SU-DHL-6 (cell line): ENCODE results near the gene MAP2K7.

Experiments
- H2AFZ ChIP-seq: fragments of 200-600 bp; sonication (generic); 2 replicates; pipeline ENCODE4 v1.6.1; 2014; ENCODE audit warnings: low read depth, mild to moderate bottlenecking, moderate library complexity, mixed read lengths, antibody characterized with exemption, low read length; ENCODE audit not compliant: severe bottlenecking
- H3F3A ChIP-seq: fragments of 200-600 bp; shearing (Covaris generic); 2 replicates; pipeline ENCODE4 v1.6.0; 2016; ENCODE audit warnings: antibody characterized with exemption, mild to moderate bottlenecking; ENCODE audit not compliant: insufficient read depth
- H3K27ac ChIP-seq: fragments of 200-600 bp; sonication (generic); 2 replicates; pipeline ENCODE4 v1.5.1; 2016; ENCODE audit warnings: low read depth, mild to moderate bottlenecking, low read length, moderate library complexity, mixed read lengths
- H3K27me3 ChIP-seq: fragments of 200-600 bp; sonication (generic), shearing (Covaris generic); 2 replicates; pipeline ENCODE4 v1.6.0; 2014; ENCODE audit warnings: mild to moderate bottlenecking, low read length
- H3K36me3 ChIP-seq: fragments of 200-600 bp; sonication (generic); 2 replicates; pipeline ENCODE4 v1.6.1; 2014; ENCODE audit warnings: mild to moderate bottlenecking, low read length, mixed read lengths
- H3K4me2 ChIP-seq: fragments of 300-600, 200-600 bp; shearing (Covaris generic), sonication (generic); 2 replicates; pipeline ENCODE4 v1.6.0; 2014; ENCODE audit warnings: low read length, low read depth, mild to moderate bottlenecking; ENCODE audit not compliant: poor library complexity, severe bottlenecking
- H3K4me3 ChIP-seq: fragments of 200-600 bp; sonication (generic); 2 replicates; pipeline ENCODE4 v1.5.1; 2014; ENCODE audit warnings: antibody characterized with exemption, low read length, mild to moderate bottlenecking, mixed read lengths; ENCODE audit not compliant: insufficient read depth, poor library complexity, severe bottlenecking
- H3K79me2 ChIP-seq: fragments of 200-600 bp; sonication (generic); 2 replicates; pipeline ENCODE4 v1.6.1; 2014; ENCODE audit warnings: mild to moderate bottlenecking, low read length, moderate library complexity; ENCODE audit not compliant: insufficient read depth
- H3K9ac ChIP-seq: fragments of 200-600 bp; sonication (generic); 2 replicates; pipeline ENCODE4 v1.7.0; 2014; ENCODE audit warnings: mild to moderate bottlenecking, low read length
- H3K9me2 ChIP-seq: fragments of 200-600 bp; sonication (generic); replicated peaks from 2 replicates; pipeline ENCODE4 v1.6.1; 2014; ENCODE audit warnings: low read length; ENCODE audit not compliant: insufficient read depth
- H3K9me3 ChIP-seq: fragments of 200-600 bp; sonication (generic); 2 replicates; pipeline ENCODE4 v1.6.1; 2014; ENCODE audit warnings: low read length, mixed read lengths; ENCODE audit not compliant: insufficient read depth
- H4K20me1 ChIP-seq: fragments of 200-600 bp; sonication (generic); 2 replicates; pipeline ENCODE4 v1.6.1; 2014; ENCODE audit warnings: low read depth, mild to moderate bottlenecking, antibody characterized with exemption, low read length, moderate library complexity, mixed read lengths
- EZH2phosphoT487 ChIP-seq: fragments of 200-600 bp; sonication (generic), shearing (Covaris generic); conservative IDR thresholded peaks from 2 replicates; pipeline ENCODE4 v1.6.1; 2018; ENCODE audit warnings: mild to moderate bottlenecking, antibody characterized with exemption, low read length, moderate library complexity, mixed read lengths
- TF ChIP-seq, protein P1 (sequence below): fragments of 200-600 bp; sonication (generic); IDR thresholded peaks from one replicate; pipeline ENCODE4 v1.5.1; 2017; ENCODE audit warnings: antibody characterized with exemption, mild to moderate bottlenecking, low read length, moderate library complexity; ENCODE audit not compliant: insufficient read depth, poor library complexity, severe bottlenecking

Gene MAP2K7

DNA sequence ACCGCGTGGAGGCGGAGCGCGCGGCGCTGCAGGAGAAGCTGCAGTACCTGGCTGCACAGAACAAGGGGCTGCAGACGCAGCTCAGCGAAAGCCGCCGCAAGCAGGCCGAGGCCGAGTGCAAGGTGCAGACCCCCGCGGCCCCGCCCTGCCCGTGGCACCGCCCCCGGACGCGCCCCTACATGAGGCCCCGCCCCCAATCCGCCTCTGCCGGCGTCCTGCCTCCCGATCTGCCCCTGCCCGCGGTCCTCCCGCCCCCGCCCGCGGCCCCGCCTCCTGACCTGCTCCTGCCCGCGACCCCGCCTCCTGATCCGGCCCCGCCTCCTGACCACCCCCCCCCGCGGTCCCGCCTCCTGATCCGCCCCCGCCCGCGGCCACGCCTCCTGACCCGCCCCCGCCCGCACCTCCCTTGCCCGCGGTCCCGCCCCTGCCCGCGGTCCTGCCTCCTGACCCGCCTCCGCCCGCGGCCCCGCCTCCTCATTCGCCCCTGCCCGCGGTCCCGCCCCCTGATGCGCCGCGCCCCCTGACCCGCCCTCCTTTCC lies 41.2 kb upstream of the MAP2K7 start:
- H4K20me1 ChIP-seq = no peaks in the 10 kb centered on the region

DNA sequence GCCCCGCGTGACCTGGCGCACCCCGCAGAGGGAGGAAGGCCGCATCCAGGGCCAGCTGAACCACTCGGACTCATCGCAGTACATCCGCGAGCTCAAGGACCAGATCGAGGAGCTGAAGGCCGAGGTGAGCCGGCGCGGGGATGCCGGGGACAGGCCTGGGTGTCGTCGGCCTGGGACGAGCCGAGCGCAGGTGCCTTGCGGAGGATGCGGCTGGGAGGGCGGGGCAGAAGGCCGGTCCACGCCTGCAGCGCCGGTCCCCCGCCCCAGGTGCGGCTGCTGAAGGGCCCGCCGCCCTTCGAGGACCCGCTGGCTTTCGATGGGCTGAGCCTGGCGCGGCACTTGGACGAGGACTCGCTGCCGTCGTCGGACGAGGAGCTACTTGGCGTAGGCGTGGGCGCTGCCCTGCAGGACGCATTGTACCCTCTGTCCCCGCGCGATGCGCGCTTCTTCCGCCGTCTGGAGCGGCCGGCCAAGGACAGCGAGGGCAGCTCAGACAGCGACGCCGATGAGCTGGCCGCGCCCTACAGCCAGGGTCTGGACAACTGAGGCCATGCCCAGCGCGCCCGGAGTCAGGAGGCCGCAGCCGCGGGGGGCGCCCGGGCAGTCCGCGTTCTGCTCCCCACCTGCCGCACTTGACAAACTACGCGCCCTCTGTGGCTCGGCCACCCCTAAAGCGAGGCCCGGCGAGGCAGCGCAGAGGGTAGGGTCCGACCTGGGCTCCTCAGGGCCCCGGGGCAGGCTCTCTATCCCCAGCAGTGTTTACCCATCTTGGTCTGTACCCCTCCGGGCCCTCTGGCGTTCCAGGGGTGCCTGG lies 40.3 kb upstream of the MAP2K7 start:
- H3F3A ChIP-seq = no peaks in the 10 kb centered on the region
- no peaks in the 10 kb centered on the region for H3K27me3 ChIP-seq
- H3K9ac ChIP-seq = no peak overlapping the region
- H3K27ac ChIP-seq = no peak overlapping the region
- no peak for TF ChIP-seq EZH2phosphoT487
- TF ChIP-seq, protein P1, sequence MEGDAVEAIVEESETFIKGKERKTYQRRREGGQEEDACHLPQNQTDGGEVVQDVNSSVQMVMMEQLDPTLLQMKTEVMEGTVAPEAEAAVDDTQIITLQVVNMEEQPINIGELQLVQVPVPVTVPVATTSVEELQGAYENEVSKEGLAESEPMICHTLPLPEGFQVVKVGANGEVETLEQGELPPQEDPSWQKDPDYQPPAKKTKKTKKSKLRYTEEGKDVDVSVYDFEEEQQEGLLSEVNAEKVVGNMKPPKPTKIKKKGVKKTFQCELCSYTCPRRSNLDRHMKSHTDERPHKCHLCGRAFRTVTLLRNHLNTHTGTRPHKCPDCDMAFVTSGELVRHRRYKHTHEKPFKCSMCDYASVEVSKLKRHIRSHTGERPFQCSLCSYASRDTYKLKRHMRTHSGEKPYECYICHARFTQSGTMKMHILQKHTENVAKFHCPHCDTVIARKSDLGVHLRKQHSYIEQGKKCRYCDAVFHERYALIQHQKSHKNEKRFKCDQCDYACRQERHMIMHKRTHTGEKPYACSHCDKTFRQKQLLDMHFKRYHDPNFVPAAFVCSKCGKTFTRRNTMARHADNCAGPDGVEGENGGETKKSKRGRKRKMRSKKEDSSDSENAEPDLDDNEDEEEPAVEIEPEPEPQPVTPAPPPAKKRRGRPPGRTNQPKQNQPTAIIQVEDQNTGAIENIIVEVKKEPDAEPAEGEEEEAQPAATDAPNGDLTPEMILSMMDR = no peak
- H3K4me2 ChIP-seq = no peak overlapping the region
- H3K9me2 ChIP-seq = no peaks in the 10 kb centered on the region
- H3K9me3 ChIP-seq = no peaks in the 10 kb centered on the region
- no peak overlapping the region for H3K4me3 ChIP-seq
- no peaks in the 10 kb centered on the region for H3K36me3 ChIP-seq
- H2AFZ ChIP-seq = no peak overlapping the region
- no peaks in the 10 kb centered on the region for H3K79me2 ChIP-seq
- H4K20me1 ChIP-seq = no peaks in the 10 kb centered on the region

More for the DNA sequence above, 41.2 kb upstream of the MAP2K7 start:
- Histone ChIP-seq H2AFZ (no peak overlapping the region), H3F3A (no peaks in the 10 kb centered on the region), H3K9ac (no peak overlapping the region), H3K36me3 (no peaks in the 10 kb centered on the region), H3K79me2 (no peaks in the 10 kb centered on the region), H3K4me3 (no peak overlapping the region), H3K9me2 (no peaks in the 10 kb centered on the region), H3K4me2 (no peak overlapping the region), H3K9me3 (no peaks in the 10 kb centered on the region), H3K27ac (no peak overlapping the region), H3K27me3 (no peaks in the 10 kb centered on the region)
- TF ChIP-seq, protein P1 = no peak
- no peak for TF ChIP-seq EZH2phosphoT487

DNA sequence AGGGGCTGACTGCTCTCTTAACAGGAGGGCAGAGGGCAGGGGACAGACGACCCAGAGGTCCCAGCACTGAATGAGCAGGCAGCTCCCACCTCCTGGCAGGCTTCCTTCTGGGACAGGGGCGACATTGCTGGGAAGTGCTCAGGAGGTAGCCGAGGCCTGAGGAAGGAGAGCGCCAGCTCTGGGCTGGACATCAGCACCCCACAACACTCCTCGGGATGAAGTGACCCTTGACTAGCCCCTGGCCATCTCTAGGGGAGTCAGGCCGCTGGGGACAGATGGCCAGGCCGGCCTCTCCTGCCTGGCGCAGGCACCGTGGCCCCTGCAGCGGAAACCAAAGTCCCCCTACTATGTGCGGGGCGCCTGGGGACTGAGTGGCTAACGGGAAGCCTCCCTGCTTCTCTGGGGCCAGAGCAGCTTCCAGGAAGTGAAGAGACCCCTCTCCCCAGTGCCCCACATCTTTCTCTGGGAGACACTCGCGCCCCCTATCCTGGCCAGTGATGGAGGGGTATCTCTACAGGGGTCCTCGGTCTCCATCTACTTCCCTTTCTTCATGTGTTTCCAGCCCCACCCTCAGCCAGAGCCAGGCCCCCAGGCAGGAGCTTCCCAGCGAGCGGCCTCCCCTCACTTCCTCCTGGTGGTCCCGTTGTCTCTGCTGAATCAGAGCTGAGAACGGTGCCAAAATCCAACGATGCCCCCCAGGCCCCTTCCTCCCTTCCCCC lies 39.5 kb upstream of the MAP2K7 start:
- Histone ChIP-seq H3K27ac (no peak overlapping the region), H4K20me1 (no peaks in the 10 kb centered on the region), H3K79me2 (no peaks in the 10 kb centered on the region), H2AFZ (no peak overlapping the region), H3K9me2 (no peaks in the 10 kb centered on the region), H3K9ac (no peak overlapping the region), H3F3A (no peaks in the 10 kb centered on the region), H3K4me2 (no peak overlapping the region), H3K27me3 (no peaks in the 10 kb centered on the region), H3K36me3 (no peaks in the 10 kb centered on the region), H3K4me3 (no peak overlapping the region), H3K9me3 (no peaks in the 10 kb centered on the region)
- no peak for TF ChIP-seq EZH2phosphoT487
- TF ChIP-seq, protein P1 = no peak
